Mesendoderm (in vitro differentiated cells): ENCODE measurements around the gene WDR20.

Source experiments
- DNase-seq: peaks from one replicate; pipeline ENCODE4 v3.0.0; 2013
- H2AK5ac ChIP-seq: 2 replicates; pipeline ENCODE4 v1.6.1; 2013; ENCODE audit warnings: low read length, inconsistent platforms
- H2BK120ac ChIP-seq: 2 replicates; pipeline ENCODE4 v1.6.1; 2013; ENCODE audit warnings: low read depth, mild to moderate bottlenecking, low read length, moderate library complexity, mixed read lengths
- H2BK15ac ChIP-seq: replicated peaks from 2 replicates; pipeline ENCODE4 v1.6.1; 2013; ENCODE audit warnings: low read depth, mild to moderate bottlenecking, moderate library complexity
- H2BK5ac ChIP-seq: 2 replicates; pipeline ENCODE4 v1.6.1; 2013; ENCODE audit warnings: low read length, inconsistent platforms
- H3K18ac ChIP-seq: 2 replicates; pipeline ENCODE4 v1.6.1; 2013; ENCODE audit warnings: mild to moderate bottlenecking, low read length, mixed read lengths
- H3K23ac ChIP-seq: one replicate; pipeline ENCODE4 v1.6.1; 2013; ENCODE audit warnings: low read length
- H3K27ac ChIP-seq: 2 replicates; pipeline ENCODE4 v1.5.1; 2013; ENCODE audit warnings: low read depth, mild to moderate bottlenecking, inconsistent platforms, low read length, moderate library complexity
- H3K27me3 ChIP-seq: 2 replicates; pipeline ENCODE4 v1.6.1; 2013; ENCODE audit warnings: low read length, control low read depth, mild to moderate bottlenecking, inconsistent platforms; ENCODE audit not compliant: insufficient read depth, poor library complexity
- H3K36me3 ChIP-seq: 2 replicates; pipeline ENCODE4 v1.6.1; 2013; ENCODE audit warnings: low read length, inconsistent platforms; ENCODE audit not compliant: control insufficient read depth, insufficient read depth
- H3K4ac ChIP-seq: one replicate; pipeline ENCODE4 v1.6.1; 2013; ENCODE audit warnings: low read depth, mild to moderate bottlenecking, low read length, moderate library complexity
- H3K4me1 ChIP-seq: 2 replicates; pipeline ENCODE4 v1.6.1; 2013; ENCODE audit warnings: low read depth, low read length, inconsistent platforms; ENCODE audit not compliant: control insufficient read depth
- H3K4me2 ChIP-seq: 2 replicates; pipeline ENCODE4 v1.6.1; 2013; ENCODE audit warnings: low read length
- H3K4me3 ChIP-seq: 2 replicates; pipeline ENCODE4 v1.5.1; 2013; ENCODE audit warnings: mild to moderate bottlenecking, low read length
- H3K56ac ChIP-seq: one replicate; pipeline ENCODE4 v1.6.1; 2013; ENCODE audit warnings: low read length
- H3K79me1 ChIP-seq: 2 replicates; pipeline ENCODE4 v1.6.1; 2013; ENCODE audit warnings: low read length, inconsistent platforms
- H3K79me2 ChIP-seq: 2 replicates; pipeline ENCODE4 v1.6.1; 2013; ENCODE audit warnings: mild to moderate bottlenecking, low read length; ENCODE audit not compliant: control insufficient read depth, insufficient read depth
- H3K9ac ChIP-seq: 2 replicates; pipeline ENCODE4 v1.6.1; 2013; ENCODE audit warnings: low read length, inconsistent platforms
- H4K5ac ChIP-seq: one replicate; pipeline ENCODE4 v1.6.1; 2013; ENCODE audit warnings: low read length
- H4K8ac ChIP-seq: one replicate; pipeline ENCODE4 v1.6.1; 2013; ENCODE audit warnings: low read depth, mild to moderate bottlenecking, control low read depth, low read length, moderate library complexity
- WGBS: extraction: QIAGEN DNeasy Blood & Tissue Kit; methylation state at CpG from one replicate; pipeline ENCODE4 v1.1.7; 2013; ENCODE audit warnings: low lambda C conversion rate, missing lambda C conversion rate; ENCODE audit not compliant: insufficient coverage; ENCODE audit errors: extremely low coverage; 5-methylcytosine and 5-hydroxymethylcytosine counted together

WDR20 gene

DNA sequence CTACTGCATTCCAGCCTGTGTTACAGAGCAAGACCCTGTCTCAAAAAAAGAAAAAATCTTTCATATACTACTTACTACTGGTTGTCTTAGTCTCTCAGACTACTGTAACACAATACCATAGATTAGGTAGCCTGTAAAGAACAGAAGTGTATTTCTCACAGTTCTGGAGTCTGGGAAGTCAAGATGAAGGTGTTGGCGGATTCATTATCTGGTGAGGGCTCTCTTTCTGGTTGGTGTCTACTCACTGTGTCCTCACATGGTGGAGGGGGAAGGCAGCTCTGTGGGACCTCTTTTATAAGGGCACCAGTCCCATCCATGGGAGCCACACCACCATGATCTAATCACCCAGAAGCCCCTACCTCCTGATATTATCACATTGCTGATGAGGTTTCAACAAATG lies 14.4 kb downstream of the WDR20 start:
- Histone ChIP-seq H3K4me2 (no peak overlapping the region), H3K27ac (no peak overlapping the region), H3K56ac (no peak overlapping the region), H3K79me2 (peaks cover 25% of the 10 kb centered on the region), H4K5ac (no peak overlapping the region), H3K27me3 (no peaks in the 10 kb centered on the region), H3K4ac (no peak overlapping the region), H3K9ac (no peak overlapping the region), H4K8ac (no peak overlapping the region), H2BK120ac (no peak overlapping the region), H3K79me1 (peaks cover 14% of the 10 kb centered on the region), H3K4me1 (peaks cover 6% of the 10 kb centered on the region), H2BK15ac (no peak overlapping the region), H3K23ac (no peak overlapping the region), H3K18ac (no peak overlapping the region), H3K4me3 (no peak overlapping the region), H3K36me3 (no peaks in the 10 kb centered on the region), H2AK5ac (no peak overlapping the region), H2BK5ac (no peak overlapping the region)
- no CpG with 5 or more reads among the region's 1 CpG for WGBS
- DNase-seq, result no peak

DNA sequence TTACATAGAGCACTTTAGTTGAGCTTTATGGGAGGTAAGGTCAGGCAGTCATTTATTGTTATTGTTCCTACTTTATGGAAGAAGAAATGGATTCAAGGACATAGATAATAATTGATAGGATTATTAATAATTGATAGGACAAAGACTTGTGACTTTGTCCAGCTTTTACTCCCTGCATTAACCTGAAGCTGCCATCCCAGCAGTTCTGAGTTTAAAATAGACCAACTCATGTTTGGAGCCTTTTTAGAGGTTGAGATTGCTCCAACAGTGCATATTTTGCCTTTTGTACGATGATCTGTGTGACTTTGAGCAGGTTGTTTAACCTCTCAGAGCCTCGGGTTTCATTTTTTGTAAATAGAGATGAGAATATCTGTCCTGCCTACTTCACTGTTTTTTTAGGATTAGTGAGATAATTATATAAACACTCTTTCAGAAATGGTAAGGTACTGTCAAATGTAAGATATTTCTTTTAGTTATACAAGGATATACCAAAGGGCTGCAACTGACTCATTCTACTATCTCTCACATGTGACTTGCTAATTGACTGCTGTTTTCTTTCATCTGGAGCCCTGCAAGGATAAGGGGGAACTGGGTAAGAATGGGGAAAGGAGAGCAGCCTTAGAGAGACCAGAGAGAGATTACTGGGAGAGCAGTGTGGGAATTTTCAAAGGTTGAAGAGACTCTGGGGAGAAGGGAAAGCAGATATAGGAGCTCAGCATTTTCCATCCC lies 15.3 kb downstream of the WDR20 start:
- no peaks in the 10 kb centered on the region for H3K36me3 ChIP-seq

DNA sequence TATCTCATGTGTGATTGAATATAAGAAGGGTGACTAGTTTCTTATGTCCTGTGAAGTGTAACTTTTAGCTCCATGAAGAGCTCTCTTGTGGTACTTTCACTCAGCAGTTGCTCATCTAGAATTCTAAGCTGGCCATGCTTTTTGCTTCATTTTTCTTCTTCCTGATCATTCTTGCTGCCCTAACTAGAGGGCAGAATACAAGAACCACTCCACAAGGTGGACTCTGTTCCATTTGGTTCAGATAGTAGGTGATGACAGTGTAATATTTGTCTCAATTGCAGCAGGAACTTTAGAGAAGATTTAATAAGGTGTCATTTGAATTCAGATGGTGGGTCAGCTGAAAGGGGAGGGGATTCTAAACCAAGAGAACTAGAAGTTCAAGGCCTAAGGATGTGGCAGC lies 17.6 kb downstream of the WDR20 start:
- no peak overlapping the region for H2BK15ac ChIP-seq
- H3K36me3 ChIP-seq, result no peaks in the 10 kb centered on the region
- H3K4me3 ChIP-seq, result no peak overlapping the region
- no peak overlapping the region for H3K4me2 ChIP-seq
- H3K9ac ChIP-seq, result no peak overlapping the region
- peaks cover 20% of the 10 kb centered on the region for H3K79me2 ChIP-seq
- H3K27me3 ChIP-seq, result no peaks in the 10 kb centered on the region
- no peak overlapping the region for H2BK120ac ChIP-seq
- H4K5ac ChIP-seq, result no peak overlapping the region
- no peak overlapping the region for H3K27ac ChIP-seq
- DNase-seq, result no peak
- peaks cover 22% of the 10 kb centered on the region for H3K79me1 ChIP-seq
- H3K56ac ChIP-seq, result no peak overlapping the region
- H3K4ac ChIP-seq, result no peak overlapping the region
- H3K18ac ChIP-seq, result no peak overlapping the region
- H3K4me1 ChIP-seq, result peaks cover 6% of the 10 kb centered on the region
- H2BK5ac ChIP-seq, result no peak overlapping the region
- no peak overlapping the region for H4K8ac ChIP-seq
- H2AK5ac ChIP-seq, result no peak overlapping the region
- H3K23ac ChIP-seq, result no peak overlapping the region

More for the DNA sequence above, 15.3 kb downstream of the WDR20 start:
- peaks cover 16% of the 10 kb centered on the region for H3K79me1 ChIP-seq
- H3K23ac ChIP-seq, result no peak overlapping the region
- H2BK5ac ChIP-seq, result no peak overlapping the region
- H3K79me2 ChIP-seq, result peaks cover 23% of the 10 kb centered on the region
- H2BK15ac ChIP-seq, result no peak overlapping the region
- peaks cover 6% of the 10 kb centered on the region for H3K4me1 ChIP-seq
- no peak overlapping the region for H4K5ac ChIP-seq
- H3K27ac ChIP-seq, result no peak overlapping the region
- H2BK120ac ChIP-seq, result no peak overlapping the region
- whole genome bisulfite sequencing, result no CpG with 5 or more reads among the region's 2 CpGs
- H4K8ac ChIP-seq, result no peak overlapping the region
- H3K4ac ChIP-seq, result no peak overlapping the region
- H3K27me3 ChIP-seq, result no peaks in the 10 kb centered on the region
- DNase-seq, result peak; percentile 91
- no peak overlapping the region for H2AK5ac ChIP-seq
- H3K4me2 ChIP-seq, result no peak overlapping the region
- no peak overlapping the region for H3K56ac ChIP-seq
- no peak overlapping the region for H3K18ac ChIP-seq
- no peak overlapping the region for H3K4me3 ChIP-seq
- no peak overlapping the region for H3K9ac ChIP-seq

DNA sequence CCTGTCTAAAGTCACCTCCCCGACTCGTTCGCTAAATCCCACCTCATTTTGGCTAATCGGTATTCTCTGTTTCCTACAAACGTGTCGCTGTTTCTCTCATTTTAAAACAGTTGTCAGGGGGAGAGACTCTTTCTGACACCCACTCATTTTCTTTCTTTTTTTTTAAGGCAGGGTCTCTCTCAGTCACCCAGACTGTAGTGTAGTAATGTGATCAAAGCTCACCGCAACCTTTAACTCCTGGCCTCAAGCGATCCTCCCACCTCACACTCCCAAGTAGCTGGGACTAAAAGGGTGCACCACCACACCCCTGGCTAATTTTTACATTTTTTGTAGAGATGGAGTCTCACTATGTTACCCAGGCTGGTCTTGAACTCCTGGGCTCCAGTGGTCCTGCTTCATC lies 19.1 kb downstream of the WDR20 start:
- Histone ChIP-seq H3K27ac (no peak overlapping the region), H3K36me3 (no peaks in the 10 kb centered on the region), H3K56ac (no peak overlapping the region), H2AK5ac (no peak overlapping the region), H3K9ac (no peak overlapping the region), H3K27me3 (no peaks in the 10 kb centered on the region), H3K4me2 (no peak overlapping the region), H3K4me1 (peaks cover 4% of the 10 kb centered on the region), H4K8ac (no peak overlapping the region), H3K4ac (no peak overlapping the region), H3K79me1 (peaks cover 21% of the 10 kb centered on the region), H2BK120ac (no peak overlapping the region), H3K79me2 (peaks cover 16% of the 10 kb centered on the region), H2BK15ac (no peak overlapping the region), H2BK5ac (no peak overlapping the region), H3K18ac (no peak overlapping the region), H3K23ac (no peak overlapping the region), H4K5ac (no peak overlapping the region), H3K4me3 (no peak overlapping the region)
- DNase-seq, result no peak
- no CpG with 5 or more reads among the region's 8 CpGs for WGBS

DNA sequence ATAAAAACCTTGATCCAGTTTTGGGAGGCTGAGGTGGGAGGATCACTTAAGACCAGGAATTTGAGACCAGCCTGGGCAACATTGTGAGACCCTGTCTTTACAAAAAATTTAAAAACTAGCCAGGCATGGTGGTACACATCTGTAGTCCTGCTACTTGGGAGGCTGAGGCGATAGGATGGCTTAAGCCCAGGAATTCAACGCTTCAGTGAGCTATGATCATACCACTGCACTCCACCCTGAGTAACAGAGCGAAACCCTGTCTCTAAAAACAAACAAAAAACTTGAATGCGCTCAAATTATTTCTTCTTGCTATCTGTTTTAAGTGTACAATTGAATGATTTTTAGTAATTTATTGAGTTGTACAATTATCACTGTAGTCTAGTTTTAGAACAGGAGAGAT lies 20.1 kb downstream of the WDR20 start:
- no peak overlapping the region for H3K4me2 ChIP-seq
- H2BK120ac ChIP-seq, result no peak overlapping the region
- no peak overlapping the region for H3K56ac ChIP-seq
- no CpG with 5 or more reads among the region's 4 CpGs for WGBS
- H4K5ac ChIP-seq, result no peak overlapping the region
- H3K79me1 ChIP-seq, result peaks cover 25% of the 10 kb centered on the region
- no peak for DNase-seq
- no peak overlapping the region for H3K4me3 ChIP-seq
- H3K4me1 ChIP-seq, result peaks cover 3% of the 10 kb centered on the region
- no peaks in the 10 kb centered on the region for H3K27me3 ChIP-seq
- no peaks in the 10 kb centered on the region for H3K36me3 ChIP-seq
- H3K18ac ChIP-seq, result no peak overlapping the region
- H2AK5ac ChIP-seq, result no peak overlapping the region
- no peak overlapping the region for H3K9ac ChIP-seq
- H2BK15ac ChIP-seq, result no peak overlapping the region
- peaks cover 15% of the 10 kb centered on the region for H3K79me2 ChIP-seq
- H3K27ac ChIP-seq, result no peak overlapping the region
- H4K8ac ChIP-seq, result no peak overlapping the region
- no peak overlapping the region for H3K4ac ChIP-seq
- no peak overlapping the region for H3K23ac ChIP-seq
- no peak overlapping the region for H2BK5ac ChIP-seq

DNA sequence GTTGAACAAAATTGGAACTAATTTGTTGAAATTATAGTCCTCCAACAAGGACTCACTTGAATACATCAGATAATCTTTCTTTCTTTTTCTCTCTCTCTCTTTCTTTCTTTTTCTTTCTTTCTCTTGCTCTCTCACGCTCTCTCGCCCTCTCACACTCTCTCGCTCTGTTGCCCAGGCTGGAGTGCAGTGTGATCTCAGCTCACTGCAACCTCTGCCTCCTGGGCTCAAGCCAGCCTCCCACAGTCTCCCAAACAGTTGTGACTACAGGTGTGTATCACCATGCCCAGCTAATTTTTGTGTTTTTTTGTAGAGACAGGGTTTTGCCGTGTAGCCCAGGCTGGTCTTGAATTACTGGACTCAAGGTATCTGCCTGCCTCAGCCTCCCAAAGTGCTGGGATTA lies 22.8 kb downstream of the WDR20 start:
- H2BK120ac ChIP-seq, result no peak overlapping the region
- no peaks in the 10 kb centered on the region for H3K4me1 ChIP-seq
- H3K56ac ChIP-seq, result no peak overlapping the region
- H3K79me2 ChIP-seq, result peaks cover 19% of the 10 kb centered on the region
- peaks cover 26% of the 10 kb centered on the region for H3K79me1 ChIP-seq
- no peaks in the 10 kb centered on the region for H3K27me3 ChIP-seq
- DNase-seq, result no peak
- H4K8ac ChIP-seq, result no peak overlapping the region
- no peak overlapping the region for H2BK15ac ChIP-seq
- no peak overlapping the region for H3K4ac ChIP-seq
- H3K4me3 ChIP-seq, result no peak overlapping the region
- no peaks in the 10 kb centered on the region for H3K36me3 ChIP-seq
- H4K5ac ChIP-seq, result no peak overlapping the region
- H3K27ac ChIP-seq, result no peak overlapping the region
- H3K18ac ChIP-seq, result no peak overlapping the region
- no peak overlapping the region for H2BK5ac ChIP-seq
- no peak overlapping the region for H3K9ac ChIP-seq
- no peak overlapping the region for H2AK5ac ChIP-seq
- H3K23ac ChIP-seq, result no peak overlapping the region
- no CpG with 5 or more reads among the region's 4 CpGs for WGBS
- no peak overlapping the region for H3K4me2 ChIP-seq
